Measurements from ENCODE around the gene PPFIBP1. TPM values are rescaled to one million over a fixed set of nuclear protein-coding genes. Genes with fewer than 3 reads are reported as not detected.

PPFIBP1 gene
- total RNA-seq, 1 donor: 131 TPM

DNA sequence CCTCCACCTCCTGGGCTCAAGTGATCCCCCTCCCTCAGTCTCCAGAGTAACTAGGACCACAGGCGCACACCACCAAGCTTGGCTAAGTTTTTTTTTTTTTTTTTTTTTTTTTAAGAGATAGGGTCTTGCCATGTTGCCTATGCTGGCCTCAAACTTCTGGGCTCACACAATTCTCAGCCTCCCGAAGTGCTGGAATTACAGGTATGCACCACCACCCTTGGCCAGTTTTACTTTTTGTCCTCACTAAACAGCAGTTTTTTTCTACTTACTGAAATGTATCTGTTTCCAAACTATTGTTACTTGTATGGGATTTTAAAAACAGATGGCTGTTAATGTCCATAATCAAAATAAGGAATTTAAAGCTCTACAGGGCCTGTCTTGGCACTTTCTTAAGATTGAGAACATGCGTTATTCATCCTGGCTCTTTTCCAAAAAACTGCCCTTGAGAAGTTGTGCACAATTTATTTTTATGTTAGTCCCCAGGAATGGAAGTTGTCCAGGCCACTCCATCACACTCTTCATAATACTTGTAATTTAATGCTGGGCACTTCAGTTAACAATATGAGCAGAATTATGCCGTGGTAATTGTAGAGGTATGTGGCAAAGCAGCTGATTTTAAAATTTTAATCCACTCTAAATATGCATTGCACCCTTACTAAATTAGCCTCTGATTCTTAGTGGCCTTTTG is 120.3 kb downstream of the PPFIBP1 start:
- H3K4me3 ChIP-seq (ENCODE audit: low read depth, low read length): no peak overlapping the region
- TF ChIP-seq, protein P1, sequence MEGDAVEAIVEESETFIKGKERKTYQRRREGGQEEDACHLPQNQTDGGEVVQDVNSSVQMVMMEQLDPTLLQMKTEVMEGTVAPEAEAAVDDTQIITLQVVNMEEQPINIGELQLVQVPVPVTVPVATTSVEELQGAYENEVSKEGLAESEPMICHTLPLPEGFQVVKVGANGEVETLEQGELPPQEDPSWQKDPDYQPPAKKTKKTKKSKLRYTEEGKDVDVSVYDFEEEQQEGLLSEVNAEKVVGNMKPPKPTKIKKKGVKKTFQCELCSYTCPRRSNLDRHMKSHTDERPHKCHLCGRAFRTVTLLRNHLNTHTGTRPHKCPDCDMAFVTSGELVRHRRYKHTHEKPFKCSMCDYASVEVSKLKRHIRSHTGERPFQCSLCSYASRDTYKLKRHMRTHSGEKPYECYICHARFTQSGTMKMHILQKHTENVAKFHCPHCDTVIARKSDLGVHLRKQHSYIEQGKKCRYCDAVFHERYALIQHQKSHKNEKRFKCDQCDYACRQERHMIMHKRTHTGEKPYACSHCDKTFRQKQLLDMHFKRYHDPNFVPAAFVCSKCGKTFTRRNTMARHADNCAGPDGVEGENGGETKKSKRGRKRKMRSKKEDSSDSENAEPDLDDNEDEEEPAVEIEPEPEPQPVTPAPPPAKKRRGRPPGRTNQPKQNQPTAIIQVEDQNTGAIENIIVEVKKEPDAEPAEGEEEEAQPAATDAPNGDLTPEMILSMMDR (IDR thresholded peaks at IDR 0.05; ENCODE audit: insufficient read depth, low read length): no peak
- peak; percentile 81 for DNase-seq (ENCODE audit: low read depth)

DNA sequence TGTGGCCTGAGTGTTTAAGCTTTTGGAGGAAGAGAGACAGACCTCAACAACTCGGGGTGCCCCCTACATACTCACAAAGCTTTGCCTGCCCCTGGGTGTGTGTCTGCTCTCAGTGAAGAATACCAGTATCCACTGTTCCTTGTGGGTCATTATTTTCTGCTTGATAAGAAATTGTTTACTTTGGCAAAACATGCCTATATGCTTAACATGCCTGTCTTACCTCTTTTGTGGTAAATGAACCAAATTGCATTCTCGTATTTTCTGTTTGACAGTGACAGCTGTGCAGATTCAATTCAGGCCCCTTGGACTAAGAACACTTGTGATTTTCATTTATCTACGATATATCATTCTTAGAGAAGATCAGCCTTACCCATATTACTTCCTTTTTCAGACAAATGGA is 121.7 kb downstream of the PPFIBP1 start:
- TF ChIP-seq, protein P1 (IDR thresholded peaks at IDR 0.05; ENCODE audit: insufficient read depth, low read length): no peak
- no peak for DNase-seq (ENCODE audit: low read depth)
- no peak overlapping the region for H3K4me3 ChIP-seq (ENCODE audit: low read depth, low read length)

DNA sequence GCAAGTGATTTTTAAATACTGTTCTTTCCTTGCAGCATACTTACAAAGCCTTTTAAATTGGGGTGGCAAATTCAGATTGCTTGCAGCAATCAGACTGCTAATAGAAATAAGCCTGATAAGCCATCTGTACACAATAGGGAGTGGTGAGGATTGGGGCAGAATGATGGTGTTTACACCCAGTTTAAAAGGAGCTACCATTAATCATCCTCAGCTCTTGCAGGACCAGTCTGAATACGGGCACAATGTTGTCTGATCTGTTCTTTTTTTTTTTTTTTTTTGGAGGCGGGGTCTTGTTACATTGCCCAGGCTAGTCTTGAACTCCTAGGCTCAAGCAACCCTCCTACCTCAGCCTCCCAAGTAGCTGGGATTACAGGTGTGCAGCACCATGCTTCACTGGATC is 122.1 kb downstream of the PPFIBP1 start:
- TF ChIP-seq, protein P1 (IDR thresholded peaks at IDR 0.05; ENCODE audit: insufficient read depth, low read length): no peak
- H3K4me3 ChIP-seq (ENCODE audit: low read depth, low read length): no peak overlapping the region
- no peak for DNase-seq (ENCODE audit: low read depth)

DNA sequence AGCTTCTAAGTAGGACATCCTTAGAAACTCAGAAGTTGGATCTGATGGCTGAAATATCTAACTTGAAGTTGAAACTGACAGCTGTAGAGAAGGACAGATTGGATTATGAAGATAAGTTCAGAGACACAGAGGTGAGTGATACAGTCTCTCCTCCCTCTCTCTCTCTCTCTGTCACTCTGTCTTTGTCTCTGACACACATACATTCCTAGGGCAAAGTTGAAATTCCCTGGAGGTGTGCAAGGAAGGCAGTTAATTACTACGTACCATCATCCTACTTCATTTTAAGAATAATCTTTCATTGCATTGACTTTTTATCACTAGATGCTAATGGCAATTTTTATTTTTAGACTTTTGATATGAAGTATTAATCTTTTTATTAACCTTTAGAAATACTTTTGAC is 126.0 kb downstream of the PPFIBP1 start:
- no peak overlapping the region for H3K4me3 ChIP-seq (ENCODE audit: low read depth, low read length)
- DNase-seq (ENCODE audit: low read depth): no peak
- TF ChIP-seq, protein P1 (IDR thresholded peaks at IDR 0.05; ENCODE audit: insufficient read depth, low read length): no peak

DNA sequence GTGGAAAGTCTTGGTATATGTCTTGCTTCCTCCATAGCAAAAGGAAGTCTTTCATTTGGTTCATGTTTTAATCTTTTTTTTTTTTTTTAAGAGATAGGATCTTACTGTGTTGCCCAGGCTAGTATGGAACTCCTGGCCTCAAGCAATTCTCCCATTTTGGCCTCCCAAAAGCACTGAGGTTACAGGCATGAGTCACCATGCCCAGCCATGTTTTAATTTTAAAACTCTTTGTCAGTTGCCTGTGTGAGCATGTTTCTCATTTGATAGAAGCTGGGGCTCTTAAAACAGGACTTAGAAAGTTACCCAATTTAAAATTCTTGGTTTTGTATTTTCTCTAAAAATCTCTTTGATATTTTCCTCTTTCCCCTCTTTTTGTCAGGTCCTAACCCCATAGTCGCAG is 127.2 kb downstream of the PPFIBP1 start:
- H3K4me3 ChIP-seq (ENCODE audit: low read depth, low read length): no peak overlapping the region
- TF ChIP-seq, protein P1 (IDR thresholded peaks at IDR 0.05; ENCODE audit: insufficient read depth, low read length): no peak
- peak; percentile 25 for DNase-seq (ENCODE audit: low read depth)

DNA sequence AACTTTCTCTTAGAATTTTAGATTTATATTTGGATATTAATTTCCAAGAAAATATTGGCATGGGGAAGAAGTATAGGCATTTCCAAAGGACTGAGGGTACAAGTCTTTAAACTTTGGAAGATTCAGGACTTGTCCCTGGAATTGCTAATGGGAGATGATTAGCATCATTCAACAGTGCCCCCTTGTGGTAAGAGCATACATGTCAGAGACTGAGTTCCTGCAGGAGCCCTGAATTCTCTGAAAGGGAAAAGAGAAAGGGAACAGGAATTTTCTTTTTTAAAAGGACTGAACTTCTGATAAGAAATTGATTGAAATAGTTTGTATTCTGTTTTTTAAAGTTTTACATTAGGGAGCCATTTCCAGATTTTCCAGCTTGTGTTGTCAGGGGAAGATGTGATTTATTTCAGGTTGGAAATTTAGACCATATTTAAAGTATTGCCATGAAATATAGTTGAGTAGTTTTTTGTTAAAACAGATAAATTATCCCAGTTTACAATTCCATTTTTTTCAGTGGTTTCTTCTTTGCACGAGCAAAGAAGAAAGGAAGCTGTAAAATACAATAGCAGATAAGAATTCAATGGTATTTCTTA is 128.3 kb downstream of the PPFIBP1 start:
- TF ChIP-seq, protein P1 (IDR thresholded peaks at IDR 0.05; ENCODE audit: insufficient read depth, low read length): peak; percentile 82
- no peak overlapping the region for H3K4me3 ChIP-seq (ENCODE audit: low read depth, low read length)
- peak; percentile 93 for DNase-seq (ENCODE audit: low read depth)

Data from fibroblast of the aortic adventitia (primary cell).